HUES6 (cell line): ENCODE data around the gene ARID3C.

Source experiments
- H3K27ac ChIP-seq: 2 replicates; pipeline ENCODE4 v1.7.0; 2013; ENCODE audit warnings: low read depth, mild to moderate bottlenecking, low read length, inconsistent platforms
- H3K27me3 ChIP-seq: 2 replicates; pipeline ENCODE4 v1.6.1; 2013; ENCODE audit warnings: low read length; ENCODE audit not compliant: control insufficient read depth, insufficient read depth
- H3K36me3 ChIP-seq: 2 replicates; pipeline ENCODE4 v1.6.1; 2013; ENCODE audit warnings: low read length; ENCODE audit not compliant: control insufficient read depth, insufficient read depth
- H3K4me1 ChIP-seq: 2 replicates; pipeline ENCODE4 v1.6.1; 2013; ENCODE audit warnings: low read length; ENCODE audit not compliant: control insufficient read depth, insufficient read depth
- H3K4me3 ChIP-seq: 2 replicates; pipeline ENCODE4 v1.5.1; 2013; ENCODE audit warnings: low read depth, low read length
- H3K9ac ChIP-seq: one replicate; pipeline ENCODE4 v1.6.1; 2013; ENCODE audit warnings: mild to moderate bottlenecking, low read length
- H3K9me3 ChIP-seq: 2 replicates; pipeline ENCODE4 v1.6.1; 2013; ENCODE audit warnings: low read depth, low read length; ENCODE audit not compliant: control insufficient read depth, insufficient read depth

Gene ARID3C

DNA sequence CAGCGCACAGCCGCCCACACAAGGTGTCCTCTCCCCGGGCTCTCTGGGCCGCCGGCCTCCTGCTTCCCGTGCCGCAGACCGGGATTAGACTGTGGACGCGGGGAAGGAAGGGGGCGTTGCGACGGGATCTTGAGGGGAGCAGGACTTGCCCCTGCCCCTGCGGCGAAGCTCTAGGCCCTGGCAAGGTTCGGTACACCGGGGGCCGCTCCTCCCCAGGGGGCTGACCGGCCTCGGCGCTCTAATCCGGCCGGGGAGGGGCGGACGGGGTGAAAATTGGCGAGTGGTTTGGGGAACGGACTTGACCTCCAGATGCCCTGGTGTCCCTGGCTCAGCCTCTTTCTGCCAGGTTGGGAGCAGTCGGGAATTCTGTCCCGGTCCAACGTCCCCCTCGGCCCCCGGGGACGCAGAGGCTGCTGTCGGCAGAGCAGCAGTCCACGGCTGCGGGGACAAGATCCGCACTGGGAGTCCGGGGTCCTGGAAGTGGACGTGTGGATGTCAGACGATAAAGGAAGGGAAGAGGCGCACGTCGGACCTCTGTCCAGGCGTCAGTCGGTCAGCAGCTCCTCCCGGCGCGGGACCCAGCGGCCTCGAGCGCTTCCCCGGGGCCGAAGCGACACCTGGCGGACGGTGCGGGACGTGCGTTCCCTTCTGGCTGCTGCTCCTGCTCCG lies 37.5 kb downstream of the ARID3C start:
- Histone ChIP-seq H3K36me3 (no peaks in the 10 kb centered on the region), H3K27me3 (peaks cover 78% of the 10 kb centered on the region), H3K4me3 (peak overlapping the region; percentile 78), H3K4me1 (peaks cover 43% of the 10 kb centered on the region), H3K9ac (no peak overlapping the region), H3K9me3 (no peaks in the 10 kb centered on the region), H3K27ac (no peak overlapping the region)

DNA sequence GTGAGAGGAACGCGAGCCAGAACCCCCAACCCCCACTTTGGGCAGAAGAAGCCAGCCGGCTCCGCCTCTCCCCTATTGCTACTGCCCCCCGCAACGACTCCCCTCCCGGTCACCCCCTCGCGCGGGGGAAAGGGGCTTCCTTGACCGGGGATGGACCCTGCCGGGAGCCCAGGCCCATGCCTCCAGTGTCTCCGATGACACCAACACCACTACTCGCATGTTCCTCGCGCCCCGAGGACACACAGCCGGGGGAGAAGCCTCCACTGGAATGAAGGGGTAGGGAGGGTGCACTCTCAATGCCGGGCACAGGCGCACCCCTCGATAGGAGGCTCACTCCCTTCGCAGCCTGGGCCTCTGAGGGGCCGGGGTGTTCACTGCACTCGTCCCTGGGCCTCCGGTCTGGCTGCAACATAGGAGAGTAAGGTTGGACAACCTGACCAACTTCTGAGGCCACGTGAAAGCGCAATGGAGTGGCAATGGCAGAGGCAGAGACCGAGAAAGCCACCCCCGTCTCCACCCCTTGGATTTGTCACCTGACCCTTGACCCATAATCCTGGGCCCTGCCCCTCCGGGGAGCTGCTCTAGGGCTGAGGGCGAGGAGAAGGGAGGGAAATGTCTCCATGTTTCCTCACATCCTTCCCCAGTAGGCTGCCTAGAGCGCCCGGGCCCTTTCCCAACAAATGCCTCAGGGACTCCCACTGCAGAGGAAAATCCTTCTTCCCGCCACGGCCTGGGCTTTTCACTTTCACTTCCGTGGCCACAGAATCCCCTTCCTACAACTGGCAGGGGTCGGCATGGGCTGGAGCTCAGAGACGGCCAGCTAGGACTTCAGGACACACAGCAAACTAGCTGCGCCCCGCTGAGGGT lies 38.3 kb downstream of the ARID3C start:
- Histone ChIP-seq H3K36me3 (no peaks in the 10 kb centered on the region), H3K9me3 (no peaks in the 10 kb centered on the region), H3K4me1 (peaks cover 51% of the 10 kb centered on the region), H3K27me3 (peaks cover 85% of the 10 kb centered on the region), H3K27ac (no peak overlapping the region), H3K4me3 (peak overlapping the region; percentile 78), H3K9ac (peak overlapping the region; percentile 9)

DNA sequence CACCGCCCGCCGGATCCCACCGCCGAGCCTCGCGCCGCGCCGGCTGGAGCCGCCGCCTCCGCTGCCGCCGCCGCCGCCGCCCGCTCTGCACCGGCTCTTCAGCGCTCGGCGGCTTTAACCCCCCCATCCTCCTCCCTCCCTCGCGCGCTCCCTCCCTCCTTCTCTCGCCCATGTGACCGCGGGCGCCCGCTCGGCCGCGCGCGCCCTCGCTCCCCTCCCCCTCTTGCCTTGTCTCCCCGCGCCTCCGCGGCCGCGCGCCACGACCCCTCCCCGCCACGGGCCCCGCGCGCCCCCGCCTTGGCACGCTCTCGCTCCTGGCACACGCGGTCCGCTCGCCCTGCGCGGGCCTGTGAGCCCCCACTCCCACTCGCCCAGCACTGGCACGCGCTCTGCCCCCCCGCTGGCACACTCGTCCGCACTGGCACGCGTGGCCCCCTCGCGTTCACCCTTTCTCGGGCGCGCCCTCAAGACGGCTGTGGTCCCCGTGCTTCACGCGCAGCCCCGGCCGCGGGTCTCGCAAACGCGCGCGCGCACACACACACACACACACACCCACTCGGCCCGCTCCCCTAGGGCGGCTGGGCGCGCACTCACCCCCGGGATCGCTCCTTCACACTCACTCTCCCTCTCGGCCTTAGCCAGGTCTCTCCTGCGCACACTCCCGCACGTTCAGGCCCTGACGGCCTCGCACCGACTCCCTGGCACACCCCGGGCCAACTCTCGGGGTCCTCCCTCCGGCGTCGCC lies 39.1 kb downstream of the ARID3C start, which contains the start of gene CNTFR:
Gene CNTFR (minus strand): TSS at position 89 of the 745 bp plus-strand sequence. CDS start 20,743 bp downstream, outside the sequence.
- peaks cover 59% of the 10 kb centered on the region for H3K4me1 ChIP-seq
- H3K27ac ChIP-seq: no peak within 1 kb of the TSS
- H3K4me3 ChIP-seq: peak within 1 kb of the TSS; percentile 78
- no peaks in the 10 kb centered on the region for H3K36me3 ChIP-seq
- no peaks in the 10 kb centered on the region for H3K9me3 ChIP-seq
- H3K27me3 ChIP-seq: peaks cover 93% of the 10 kb centered on the region
- H3K9ac ChIP-seq: peak within 1 kb of the TSS; percentile 68

DNA sequence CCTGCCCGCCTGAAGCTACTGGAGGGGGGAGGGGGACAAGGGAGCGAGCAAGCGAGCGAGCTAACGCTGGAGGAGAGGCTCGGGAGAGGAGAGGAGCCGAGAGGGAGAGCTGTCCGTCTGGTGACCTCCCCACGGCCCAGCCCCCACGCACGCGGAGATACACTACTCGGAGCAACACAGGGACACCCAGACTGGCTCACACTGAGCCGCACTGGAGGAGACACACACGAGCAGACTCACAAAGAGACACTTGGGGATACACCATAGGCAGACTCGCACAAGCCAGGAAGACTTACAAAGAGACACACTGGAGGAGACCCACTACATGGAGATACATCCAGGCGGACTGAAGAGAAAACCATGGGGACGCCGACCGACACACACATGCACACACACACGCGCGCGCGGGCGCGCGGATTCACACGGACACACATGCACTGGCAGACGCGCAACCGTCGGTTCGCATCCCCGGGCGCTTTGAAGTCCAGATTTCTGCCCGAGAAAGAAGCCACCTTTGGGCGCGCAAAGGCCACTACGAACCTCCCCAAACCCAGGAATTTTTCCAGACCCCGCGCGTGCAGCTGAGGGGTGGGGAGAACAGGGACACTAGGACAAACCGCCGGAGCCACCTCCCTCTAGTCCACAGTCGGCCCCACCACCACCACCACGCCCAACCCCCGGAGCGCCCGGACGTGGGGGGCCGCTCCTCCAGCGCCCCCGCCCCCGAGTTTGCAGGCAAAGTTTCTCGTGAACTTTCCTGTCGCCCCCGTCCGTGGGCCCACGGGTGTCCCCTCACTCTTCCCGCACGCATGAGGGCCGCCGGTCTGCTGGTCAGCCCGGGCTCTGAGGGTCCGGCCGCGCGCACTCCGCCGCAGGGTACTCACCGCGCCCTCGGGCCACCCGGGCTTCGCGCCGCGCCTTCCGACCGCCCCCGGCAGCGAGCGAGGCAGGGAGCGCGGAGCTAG lies 39.9 kb downstream of the ARID3C start:
- Histone ChIP-seq H3K27me3 (peaks cover 98% of the 10 kb centered on the region), H3K9ac (peak overlapping the region; percentile 36), H3K4me3 (peak overlapping the region; percentile 78), H3K9me3 (no peaks in the 10 kb centered on the region), H3K27ac (no peak overlapping the region), H3K4me1 (peaks cover 59% of the 10 kb centered on the region), H3K36me3 (no peaks in the 10 kb centered on the region)

- H3K4me1 ChIP-seq: peaks cover 50% of the 10 kb centered on the region
- H3K27ac ChIP-seq: no peak overlapping the region
- no peaks in the 10 kb centered on the region for H3K36me3 ChIP-seq
- H3K27me3 ChIP-seq: peaks cover 98% of the 10 kb centered on the region
- H3K9me3 ChIP-seq: no peaks in the 10 kb centered on the region
- no peak overlapping the region for H3K9ac ChIP-seq
- no peak overlapping the region for H3K4me3 ChIP-seq
These were observed 41.6 kb downstream of the ARID3C start for GRCh38 chr9:34587271-34587670.

- Histone ChIP-seq H3K9ac (peak overlapping the region; percentile 39), H3K4me3 (peak overlapping the region; percentile 22; the same call in 1 of the 2 replicates), H3K4me1 (peaks cover 42% of the 10 kb centered on the region), H3K9me3 (no peaks in the 10 kb centered on the region), H3K27ac (no peak overlapping the region), H3K27me3 (peaks cover 97% of the 10 kb centered on the region), H3K36me3 (no peaks in the 10 kb centered on the region)
These were observed 42.8 kb downstream of the ARID3C start for GRCh38 chr9:34585946-34586669.

GRCh38 chr9:34584970-34585369 lies 43.9 kb downstream of the ARID3C start:
- H3K27me3 ChIP-seq: peaks cover 97% of the 10 kb centered on the region
- H3K4me1 ChIP-seq: peaks cover 45% of the 10 kb centered on the region
- H3K4me3 ChIP-seq: no peak overlapping the region

GRCh38 chr9:34582787-34583186 lies 46.1 kb downstream of the ARID3C start:
- Histone ChIP-seq H3K9ac (no peak overlapping the region), H3K4me1 (peaks cover 51% of the 10 kb centered on the region), H3K27me3 (peaks cover 97% of the 10 kb centered on the region), H3K9me3 (no peaks in the 10 kb centered on the region), H3K4me3 (no peak overlapping the region), H3K27ac (no peak overlapping the region), H3K36me3 (no peaks in the 10 kb centered on the region)

More at GRCh38 chr9:34584970-34585369, 43.9 kb downstream of the ARID3C start:
- no peak overlapping the region for H3K9ac ChIP-seq
- H3K27ac ChIP-seq: no peak overlapping the region
- no peaks in the 10 kb centered on the region for H3K36me3 ChIP-seq
- no peaks in the 10 kb centered on the region for H3K9me3 ChIP-seq

DNA sequence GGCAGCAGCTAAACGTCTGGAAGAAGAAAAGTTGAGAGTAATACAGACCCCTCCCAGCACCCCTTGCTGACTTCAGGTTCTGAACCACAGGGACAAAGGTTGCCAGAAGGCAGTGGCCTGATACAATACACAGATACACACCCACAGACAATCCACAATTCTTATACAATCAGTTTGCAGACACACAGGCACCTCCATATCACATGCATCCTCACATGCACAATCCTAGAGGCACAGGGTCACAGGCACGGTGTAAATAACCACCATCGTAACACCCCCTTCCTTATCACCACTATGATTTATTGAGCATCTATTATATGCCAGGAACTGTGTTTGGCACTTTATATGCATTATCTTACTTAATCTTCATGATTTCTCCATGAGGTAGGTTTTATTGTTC lies 47.5 kb downstream of the ARID3C start:
- H3K9me3 ChIP-seq: no peaks in the 10 kb centered on the region
- no peaks in the 10 kb centered on the region for H3K36me3 ChIP-seq
- peaks cover 56% of the 10 kb centered on the region for H3K4me1 ChIP-seq
- H3K4me3 ChIP-seq: no peak overlapping the region
- no peak overlapping the region for H3K9ac ChIP-seq
- no peak overlapping the region for H3K27ac ChIP-seq
- H3K27me3 ChIP-seq: peaks cover 95% of the 10 kb centered on the region
